ENCODE data around the gene KCTD10. TPM values are rescaled to one million over a fixed set of nuclear protein-coding genes. Genes with fewer than 3 reads are reported as not detected.

Gene KCTD10
- polyA plus RNA-seq, 3 donors, result 18.1 to 21.0 (median 20.0) TPM

DNA sequence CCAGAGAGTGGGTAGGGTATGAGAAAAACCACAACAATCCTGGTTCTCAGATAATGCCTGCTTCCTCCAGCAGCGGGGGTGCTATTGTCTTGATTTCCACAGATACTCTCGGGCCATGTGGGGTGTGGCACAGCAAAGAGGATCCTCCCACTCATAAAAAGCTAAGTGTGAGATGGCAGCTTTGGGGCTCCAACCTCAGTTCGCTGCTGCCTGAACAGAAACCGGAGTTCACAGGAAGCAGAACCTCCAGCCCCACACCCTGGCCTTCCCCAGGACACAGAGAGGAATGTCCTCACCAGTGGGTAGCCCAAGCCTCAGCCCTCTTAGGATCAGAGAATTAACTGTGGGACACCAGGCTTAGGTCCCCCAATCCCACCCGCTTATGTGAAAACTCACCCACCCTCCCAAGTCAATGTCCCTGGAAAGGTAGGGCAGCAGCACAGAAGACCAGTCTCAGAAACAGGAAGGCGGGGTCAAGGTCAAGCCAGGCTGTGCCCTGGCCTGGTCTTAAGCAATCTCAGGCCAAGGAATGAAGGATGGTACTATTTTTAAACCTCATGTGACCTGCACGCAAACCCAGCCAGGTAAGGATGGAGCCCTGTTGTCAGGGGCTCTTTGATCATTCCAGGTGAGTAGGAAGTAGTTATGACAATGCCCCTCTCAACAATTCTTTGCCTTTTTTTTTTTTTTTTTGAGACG, 9.0 kb downstream of the KCTD10 start:
- Histone ChIP-seq H3K27me3 (ENCODE audit: control insufficient read depth in 2 of 2, insufficient read depth in 2 of 2, low read length in 2 of 2) (no peaks in the 10 kb centered on the region), H3K27ac (ENCODE audit: low read depth in 1 of 2, low read length in 2 of 2) (peak overlapping the region; percentile 45 to 51), H3K79me2 (ENCODE audit: insufficient read depth, low read length) (peaks cover 68% of the 10 kb centered on the region), H2AFZ (ENCODE audit: insufficient read depth, low read depth, low read length, poor library complexity, severe bottlenecking) (no peak overlapping the region), H3K4me1 (ENCODE audit: control insufficient read depth in 1 of 2, insufficient read depth in 2 of 2, low read length in 2 of 2) (peaks cover 21% of the 10 kb centered on the region in 2 donors), H3K9ac (ENCODE audit: insufficient read depth, low read length, poor library complexity, severe bottlenecking) (no peak overlapping the region), H4K20me1 (ENCODE audit: insufficient read depth, low read length) (peaks cover 87% of the 10 kb centered on the region), H3K4me2 (replicated peaks; ENCODE audit: extremely low read depth, low read length, poor library complexity, severe bottlenecking) (no peak overlapping the region), H3K4me3 (replicated peaks in 1 of 3; ENCODE audit: low read depth in 2 of 3, low read length in 3 of 3) (no peak overlapping the region), H3K9me3 (replicated peaks in 1 of 2; ENCODE audit: control insufficient read depth in 1 of 2, insufficient read depth in 1 of 2, low read length in 2 of 2) (no peaks in the 10 kb centered on the region), H3K36me3 (replicated peaks in 1 of 2; ENCODE audit: control insufficient read depth in 1 of 2, insufficient read depth in 2 of 2, low read length in 2 of 2) (peaks cover 41 to 75% of the 10 kb centered on the region in 2 donors)
- H3K4me3 Mint-ChIP-seq, result no peak overlapping the region
- WGBS (ENCODE audit: insufficient coverage), result 64% methylated on average over 5 of the region's 8 CpGs
- intact Hi-C loops (cut with micrococcal nuclease), result no loop called here
- peaks cover 26% of the 10 kb centered on the region for H3K4me1 Mint-ChIP-seq
- no peaks in the 10 kb centered on the region for H3K9me3 Mint-ChIP-seq
- peak in 2 of 3 donors; percentile 6 to 29 for DNase-seq
- peaks cover 52 to 59% of the 10 kb centered on the region in 2 donors for H3K36me3 Mint-ChIP-seq
- H3K27me3 Mint-ChIP-seq (ENCODE audit: low read depth in 3 of 3), result peaks cover 0 to 2% (median 0%) of the 10 kb centered on the region in 3 donors
- TF ChIP-seq, protein P1, sequence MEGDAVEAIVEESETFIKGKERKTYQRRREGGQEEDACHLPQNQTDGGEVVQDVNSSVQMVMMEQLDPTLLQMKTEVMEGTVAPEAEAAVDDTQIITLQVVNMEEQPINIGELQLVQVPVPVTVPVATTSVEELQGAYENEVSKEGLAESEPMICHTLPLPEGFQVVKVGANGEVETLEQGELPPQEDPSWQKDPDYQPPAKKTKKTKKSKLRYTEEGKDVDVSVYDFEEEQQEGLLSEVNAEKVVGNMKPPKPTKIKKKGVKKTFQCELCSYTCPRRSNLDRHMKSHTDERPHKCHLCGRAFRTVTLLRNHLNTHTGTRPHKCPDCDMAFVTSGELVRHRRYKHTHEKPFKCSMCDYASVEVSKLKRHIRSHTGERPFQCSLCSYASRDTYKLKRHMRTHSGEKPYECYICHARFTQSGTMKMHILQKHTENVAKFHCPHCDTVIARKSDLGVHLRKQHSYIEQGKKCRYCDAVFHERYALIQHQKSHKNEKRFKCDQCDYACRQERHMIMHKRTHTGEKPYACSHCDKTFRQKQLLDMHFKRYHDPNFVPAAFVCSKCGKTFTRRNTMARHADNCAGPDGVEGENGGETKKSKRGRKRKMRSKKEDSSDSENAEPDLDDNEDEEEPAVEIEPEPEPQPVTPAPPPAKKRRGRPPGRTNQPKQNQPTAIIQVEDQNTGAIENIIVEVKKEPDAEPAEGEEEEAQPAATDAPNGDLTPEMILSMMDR (IDR thresholded peaks at IDR 0.05), result no peak
- H3K27ac Mint-ChIP-seq, result peak overlapping the region; percentile 70 to 88 (median 76)

DNA sequence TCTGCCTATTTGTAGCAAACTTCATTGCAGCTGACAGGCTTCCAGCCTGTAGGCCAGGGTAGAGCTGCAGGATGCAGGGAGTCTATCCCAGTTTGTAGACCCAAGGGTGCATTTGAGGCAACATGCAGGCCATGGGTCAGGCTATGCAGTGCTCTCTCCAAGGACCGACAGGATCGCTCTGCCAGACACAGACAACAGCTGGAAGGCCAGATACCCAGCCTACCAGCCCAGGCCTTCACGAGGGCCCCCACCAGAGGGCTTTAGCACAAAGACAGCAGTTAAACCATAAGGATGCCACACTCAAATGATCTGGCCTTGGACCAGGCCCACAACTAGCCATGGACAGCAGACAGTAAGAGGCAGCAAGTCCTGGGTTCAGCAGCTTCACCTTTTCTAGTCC, 10.3 kb downstream of the KCTD10 start:
- Histone ChIP-seq H3K4me2 (replicated peaks; ENCODE audit: extremely low read depth, low read length, poor library complexity, severe bottlenecking) (no peak overlapping the region), H3K79me2 (ENCODE audit: insufficient read depth, low read length) (peaks cover 60% of the 10 kb centered on the region), H4K20me1 (ENCODE audit: insufficient read depth, low read length) (peaks cover 89% of the 10 kb centered on the region), H3K27ac (ENCODE audit: low read depth in 1 of 2, low read length in 2 of 2) (no peak overlapping the region), H3K4me1 (ENCODE audit: control insufficient read depth in 1 of 2, insufficient read depth in 2 of 2, low read length in 2 of 2) (peaks cover 34 to 35% of the 10 kb centered on the region in 2 donors), H3K9ac (ENCODE audit: insufficient read depth, low read length, poor library complexity, severe bottlenecking) (no peak overlapping the region), H2AFZ (ENCODE audit: insufficient read depth, low read depth, low read length, poor library complexity, severe bottlenecking) (no peak overlapping the region), H3K4me3 (replicated peaks in 1 of 3; ENCODE audit: low read depth in 2 of 3, low read length in 3 of 3) (no peak overlapping the region), H3K9me3 (replicated peaks in 1 of 2; ENCODE audit: control insufficient read depth in 1 of 2, insufficient read depth in 1 of 2, low read length in 2 of 2) (no peaks in the 10 kb centered on the region), H3K27me3 (ENCODE audit: control insufficient read depth in 2 of 2, insufficient read depth in 2 of 2, low read length in 2 of 2) (no peaks in the 10 kb centered on the region), H3K36me3 (replicated peaks in 1 of 2; ENCODE audit: control insufficient read depth in 1 of 2, insufficient read depth in 2 of 2, low read length in 2 of 2) (peaks cover 41 to 69% of the 10 kb centered on the region in 2 donors)
- peak overlapping the region in 1 of 7 donors; percentile 35 for H3K27ac Mint-ChIP-seq
- no peak for DNase-seq
- no peaks in the 10 kb centered on the region for H3K9me3 Mint-ChIP-seq
- peaks cover 0 to 2% (median 0%) of the 10 kb centered on the region in 3 donors for H3K27me3 Mint-ChIP-seq (ENCODE audit: low read depth in 3 of 3)
- H3K4me1 Mint-ChIP-seq, result peaks cover 39% of the 10 kb centered on the region
- TF ChIP-seq, protein P1 (IDR thresholded peaks at IDR 0.05), result no peak
- intact Hi-C loops (cut with micrococcal nuclease), result no loop called here
- H3K36me3 Mint-ChIP-seq, result peaks cover 50 to 65% of the 10 kb centered on the region in 2 donors
- WGBS (ENCODE audit: insufficient coverage), result 83% methylated on average over 3 of the region's 3 CpGs
- no peak overlapping the region for H3K4me3 Mint-ChIP-seq
